GM18505 (cell line): ENCODE data around the gene PCDH15.
"Not testable (repeated sequence)": the region's sequence is repeated elsewhere in the genome, so short reads cannot be mapped to it uniquely, and the experiment has no call there.

ENCODE experiments used
- ATAC-seq: cut with Tn5 transposase; IDR thresholded peaks from one replicate; pipeline ENCODE4 v1.9.1; 2021; ENCODE audit not compliant: unreplicated experiment
- POLR2A ChIP-seq: IDR thresholded peaks from 4 replicates; pipeline ENCODE4 v1.6.1; 2011; ENCODE audit warnings: borderline replicate concordance; ENCODE audit not compliant: insufficient read depth, insufficient read length; ENCODE audit errors: extremely low read depth

The PCDH15 gene

GRCh38 chr10:53983431-53983830 lies 817.6 kb downstream of the PCDH15 start:
- TF ChIP-seq POLR2A, result no peak
- ATAC-seq, result no peak

GRCh38 chr10:53980210-53980609 lies 820.8 kb downstream of the PCDH15 start:
- no peak for TF ChIP-seq POLR2A
- no peak for ATAC-seq

- no peak for ATAC-seq
- TF ChIP-seq POLR2A, result no peak
Measured at GRCh38 chr10:53978301-53978700, 822.7 kb downstream of the PCDH15 start.

GRCh38 chr10:53977267-53977666 lies 823.8 kb downstream of the PCDH15 start:
- ATAC-seq, result no peak
- TF ChIP-seq POLR2A, result no peak

GRCh38 chr10:53957401-53957800 lies 843.6 kb downstream of the PCDH15 start:
- no peak for ATAC-seq
- no peak for TF ChIP-seq POLR2A

- ATAC-seq, result no peak
- TF ChIP-seq POLR2A, result no peak
Measured at GRCh38 chr10:53955091-53955490, 845.9 kb downstream of the PCDH15 start.

GRCh38 chr10:53952698-53953630 lies 848.1 kb downstream of the PCDH15 start:
- no peak for TF ChIP-seq POLR2A
- ATAC-seq, result no peak

- no peak for ATAC-seq
- no peak for TF ChIP-seq POLR2A
Measured at GRCh38 chr10:53939654-53940053, 861.4 kb downstream of the PCDH15 start.

- no peak for TF ChIP-seq POLR2A
- no peak for ATAC-seq
Measured at GRCh38 chr10:53930648-53931047, 870.4 kb downstream of the PCDH15 start.

GRCh38 chr10:53924051-53924700 lies 876.9 kb downstream of the PCDH15 start:
- ATAC-seq, result not testable (repeated sequence)

GRCh38 chr10:53918755-53919154 lies 882.3 kb downstream of the PCDH15 start:
- ATAC-seq, result no peak

GRCh38 chr10:53909791-53910190 lies 891.2 kb downstream of the PCDH15 start:
- ATAC-seq, result no peak
- no peak for TF ChIP-seq POLR2A

More at GRCh38 chr10:53918755-53919154, 882.3 kb downstream of the PCDH15 start:
- TF ChIP-seq POLR2A, result no peak

- no peak for ATAC-seq
- no peak for TF ChIP-seq POLR2A
Measured at GRCh38 chr10:53904506-53905241, 896.4 kb downstream of the PCDH15 start.
